K562 (cell line): ENCODE measurements around the gene POGLUT2. TPM values are rescaled to one million over a fixed set of nuclear protein-coding genes. Genes with fewer than 3 reads are reported as not detected.

Source experiments
- ATAC-seq: fragments of 200-7000 bp; cut with Tn5 transposase; 3 replicates; pipeline ENCODE4 v1.9.1; 2020; ENCODE audit warnings: moderate library complexity
- BruUV-seq: library from RNA; stranded (reverse); fragments of 400-500 nt; replicated peaks from 2 replicates; lab custom pipeline; 2021; lab: Mats Ljungman, UMichigan
- CTCF ChIA-PET: fragments of 300-600 bp; formaldehyde crosslinking; extraction: SDS; loops from one replicate; lab custom pipeline; 2021; ENCODE audit warnings: low intra/inter-chr PET ratio; lab: Yijun Ruan, JAX
- POLR2A ChIA-PET: fragments of 300-600, 350-650 bp; sonication (Branson Sonifier 250); formaldehyde crosslinking; extraction: SDS; loops from one replicate; lab custom pipeline; 2021; ENCODE audit warnings: antibody characterized with exemption, inconsistent platforms; lab: Yijun Ruan, JAX
- DNase-seq, 4 experiments: peaks; one replicate each; pipeline versions ENCODE4 v3.0.0 to v3.0.0-alpha.2; 2011 to 2018; ENCODE audit warnings: low spot score in 3 of 4, mixed read lengths in 3 of 4; ENCODE audit errors: extremely low read depth in 1 of 4
- FAIRE-seq: peaks from 2 replicates; lab custom pipeline; 2011; peaks lifted over from hg19 to GRCh38; lab: Jason Lieb, UNC
- H2AFZ ChIP-seq: 2 replicates; pipeline ENCODE4 v1.6.0; 2011; ENCODE audit warnings: low read depth, low read length, control low read depth, inconsistent platforms
- H3K27ac ChIP-seq: fragments of 200-600 bp; 3 replicates; pipeline ENCODE4 v1.8.0; 2011; ENCODE audit warnings: low read depth, mild to moderate bottlenecking, control low read depth, inconsistent platforms, low read length, moderate library complexity, mixed read lengths; ENCODE audit errors: extremely low read depth
- H3K27me3 ChIP-seq, 2 experiments: fragments of 300-600 bp in 1 of 2; 2 replicates in 1 of 2; 3 replicates in 1 of 2; pipeline versions ENCODE4 v1.6.0 to v1.8.0; 2011; ENCODE audit warnings: inconsistent platforms in 2 of 2, low read length in 2 of 2, mild to moderate bottlenecking in 1 of 2, mixed read lengths in 1 of 2, moderate library complexity in 1 of 2; ENCODE audit not compliant: control insufficient read depth in 2 of 2, insufficient read depth in 2 of 2
- H3K36me3 ChIP-seq: fragments of 300-600 bp; 3 replicates; pipeline ENCODE4 v1.8.0; 2011; ENCODE audit warnings: mild to moderate bottlenecking, low read length, inconsistent platforms; ENCODE audit not compliant: control insufficient read depth, insufficient read depth
- H3K4me1 ChIP-seq, 2 experiments: fragments of 200-600 bp in 1 of 2; replicated peaks in 1 of 2; 2 replicates in 1 of 2; 3 replicates in 1 of 2; pipeline versions ENCODE4 v1.5.1 to v1.8.0; 2011; ENCODE audit warnings: inconsistent platforms in 2 of 2, low read length in 2 of 2, mild to moderate bottlenecking in 1 of 2, mixed read lengths in 1 of 2, moderate library complexity in 1 of 2; ENCODE audit not compliant: control insufficient read depth in 2 of 2, insufficient read depth in 2 of 2
- H3K4me2 ChIP-seq: 2 replicates; pipeline ENCODE4 v1.6.1; 2011; ENCODE audit warnings: low read length, control low read depth, inconsistent platforms, mixed read lengths; ENCODE audit not compliant: insufficient read depth
- H3K4me3 ChIP-seq: fragments of 200-600 bp; sonication (generic), shearing (Covaris generic); 2 replicates; pipeline ENCODE4 v1.5.1; 2016; ENCODE audit warnings: control low read depth, inconsistent platforms
- H3K79me2 ChIP-seq: fragments of 200-600 bp; 3 replicates; pipeline ENCODE4 v1.8.0; 2011; ENCODE audit warnings: low read length, inconsistent platforms; ENCODE audit not compliant: control insufficient read depth, insufficient read depth
- H3K9ac ChIP-seq, 2 experiments: 2 replicates each; pipeline versions ENCODE4 v1.6.0 to v1.6.1; 2011; ENCODE audit warnings: low read depth in 2 of 2, low read length in 2 of 2, control low read depth in 1 of 2, inconsistent platforms in 1 of 2, mild to moderate bottlenecking in 1 of 2, mixed read lengths in 1 of 2; ENCODE audit not compliant: insufficient read depth in 1 of 2
- H3K9me1 ChIP-seq: one replicate; pipeline ENCODE4 v1.6.0; 2011; ENCODE audit warnings: inconsistent platforms, mild to moderate bottlenecking, low read length, moderate library complexity; ENCODE audit not compliant: control insufficient read depth, insufficient read depth
- H3K9me3 ChIP-seq: replicated peaks from 2 replicates; pipeline ENCODE4 v1.5.1; 2011; ENCODE audit warnings: low read depth, low read length, inconsistent platforms; ENCODE audit not compliant: control insufficient read depth, insufficient read depth
- H4K20me1 ChIP-seq: replicated peaks from 2 replicates; pipeline ENCODE4 v1.6.1; 2011; ENCODE audit warnings: low read length, inconsistent platforms, mixed read lengths; ENCODE audit not compliant: control insufficient read depth, insufficient read depth
- ELF4 ChIP-seq: fragments of 450-650 bp; formaldehyde crosslinking; IDR thresholded peaks from 2 replicates; pipeline ENCODE4 v1.4.0; 2022; ENCODE audit warnings: missing genetic modification characterization
- MEIS2 ChIP-seq: fragments of 450-650 bp; IDR thresholded peaks from 2 replicates; pipeline ENCODE4 v1.6.1; 2014; ENCODE audit warnings: mild to moderate bottlenecking; ENCODE audit not compliant: partially characterized antibody
- SLC30A9 ChIP-seq: fragments of 250-450 bp; sonication (Bioruptor Pico); IDR thresholded peaks from 2 replicates; pipeline ENCODE4 v1.8.0; 2022; ENCODE audit warnings: mild to moderate bottlenecking, moderate library complexity
- whole genome bisulfite sequencing: fragments of 100-300 bp; shearing (Covaris generic); methylation state at CpG from one replicate; pipeline ENCODE4 v1.1.6; 2016; ENCODE audit warnings: low coverage, mixed read lengths; ENCODE audit not compliant: insufficient coverage; ENCODE audit errors: missing lambda C conversion rate; 5-methylcytosine and 5-hydroxymethylcytosine counted together
- in situ Hi-C: fragments of 300-500 bp; cut with MboI; formaldehyde crosslinking; loops from 4 replicates; pipeline ENCODE4 v1.15.0; 2018; ENCODE audit warnings: inconsistent platforms, mixed read lengths
- intact Hi-C: fragments of 100-400 bp; cut with micrococcal nuclease; formaldehyde crosslinking; loops from 2 replicates; pipeline ENCODE4 v1.14.2; 2022
- polyA plus RNA-seq, 8 experiments: library from polyadenylated mRNA; depleted of rRNA in 4 of 8; stranded (reverse) in 5 of 8; unstranded in 3 of 8; fragments of >200 nt; fragmentation: Nextera tagmentation in 2 of 8; fragmentation: Illumina TruSeq in 1 of 8; extraction: Ambion mirVana in 2 of 8; extraction: Trizol in 1 of 8; gene quantifications; 2 replicates each; pipeline versions ENCODE4 v1.2.1 to v1.2.3, GENCODE V29; 2011 to 2014; ENCODE audit warnings: inconsistent platforms in 1 of 8, missing spikeins in 1 of 8
- total RNA-seq, 7 experiments: library from RNA; depleted of rRNA in 6 of 7; stranded (reverse); fragments of >200 nt in 6 of 7; fragmentation: Illumina TruSeq in 2 of 7; extraction: Trizol in 2 of 7; gene quantifications; 2 replicates each; pipeline versions ENCODE4 v1.2.1 to v1.2.3, GENCODE V29; 2011 to 2021; ENCODE audit warnings: low replicate concordance in 1 of 7
- TF ChIP-seq, protein P1 (sequence below): fragments of 200-400 bp; formaldehyde crosslinking; IDR thresholded peaks from 2 replicates; pipeline ENCODE4 v1.6.1; 2017; ENCODE audit warnings: mild to moderate bottlenecking, low read depth, low read length, moderate library complexity
- TF ChIP-seq, protein P2 (sequence below): fragments of 250-450 bp; sonication (Bioruptor Pico); IDR thresholded peaks from 2 replicates; pipeline ENCODE4 v1.5.0; 2021; ENCODE audit warnings: mild to moderate bottlenecking, borderline replicate concordance

POGLUT2 gene
- total and polyA plus RNA-seq, 9 of the 15 experiments (the other 6 are each of a cell fraction or from before 2014, with no cell fraction given), result 3.8 to 11.8 (median 10.8) TPM

DNA sequence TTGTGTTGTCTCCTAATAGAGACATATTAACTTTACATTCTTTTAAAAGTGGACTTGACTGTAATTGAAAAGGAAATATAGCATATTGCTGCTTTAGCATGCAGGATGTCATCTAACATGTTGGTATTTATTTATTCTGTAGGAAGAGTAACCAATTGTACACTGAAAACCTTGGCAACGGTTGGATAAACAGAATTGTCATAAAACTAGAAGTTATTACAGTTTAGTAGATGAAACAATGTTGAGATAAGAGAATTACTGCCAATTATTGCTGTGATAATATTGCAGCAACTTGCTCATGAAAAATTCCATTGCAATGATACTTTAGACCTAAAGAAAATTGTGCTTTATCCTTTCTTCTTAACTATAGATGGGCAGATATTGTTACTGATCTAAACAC is 39.5 kb upstream of the POGLUT2 start:
- TF ChIP-seq MEIS2 (no peak), ELF4 (no peak), SLC30A9 (CRISPR knock-in tag) (no peak)
- TF ChIP-seq, protein P1, sequence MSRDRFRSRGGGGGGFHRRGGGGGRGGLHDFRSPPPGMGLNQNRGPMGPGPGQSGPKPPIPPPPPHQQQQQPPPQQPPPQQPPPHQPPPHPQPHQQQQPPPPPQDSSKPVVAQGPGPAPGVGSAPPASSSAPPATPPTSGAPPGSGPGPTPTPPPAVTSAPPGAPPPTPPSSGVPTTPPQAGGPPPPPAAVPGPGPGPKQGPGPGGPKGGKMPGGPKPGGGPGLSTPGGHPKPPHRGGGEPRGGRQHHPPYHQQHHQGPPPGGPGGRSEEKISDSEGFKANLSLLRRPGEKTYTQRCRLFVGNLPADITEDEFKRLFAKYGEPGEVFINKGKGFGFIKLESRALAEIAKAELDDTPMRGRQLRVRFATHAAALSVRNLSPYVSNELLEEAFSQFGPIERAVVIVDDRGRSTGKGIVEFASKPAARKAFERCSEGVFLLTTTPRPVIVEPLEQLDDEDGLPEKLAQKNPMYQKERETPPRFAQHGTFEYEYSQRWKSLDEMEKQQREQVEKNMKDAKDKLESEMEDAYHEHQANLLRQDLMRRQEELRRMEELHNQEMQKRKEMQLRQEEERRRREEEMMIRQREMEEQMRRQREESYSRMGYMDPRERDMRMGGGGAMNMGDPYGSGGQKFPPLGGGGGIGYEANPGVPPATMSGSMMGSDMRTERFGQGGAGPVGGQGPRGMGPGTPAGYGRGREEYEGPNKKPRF, result no peak
- TF ChIP-seq, protein P2, sequence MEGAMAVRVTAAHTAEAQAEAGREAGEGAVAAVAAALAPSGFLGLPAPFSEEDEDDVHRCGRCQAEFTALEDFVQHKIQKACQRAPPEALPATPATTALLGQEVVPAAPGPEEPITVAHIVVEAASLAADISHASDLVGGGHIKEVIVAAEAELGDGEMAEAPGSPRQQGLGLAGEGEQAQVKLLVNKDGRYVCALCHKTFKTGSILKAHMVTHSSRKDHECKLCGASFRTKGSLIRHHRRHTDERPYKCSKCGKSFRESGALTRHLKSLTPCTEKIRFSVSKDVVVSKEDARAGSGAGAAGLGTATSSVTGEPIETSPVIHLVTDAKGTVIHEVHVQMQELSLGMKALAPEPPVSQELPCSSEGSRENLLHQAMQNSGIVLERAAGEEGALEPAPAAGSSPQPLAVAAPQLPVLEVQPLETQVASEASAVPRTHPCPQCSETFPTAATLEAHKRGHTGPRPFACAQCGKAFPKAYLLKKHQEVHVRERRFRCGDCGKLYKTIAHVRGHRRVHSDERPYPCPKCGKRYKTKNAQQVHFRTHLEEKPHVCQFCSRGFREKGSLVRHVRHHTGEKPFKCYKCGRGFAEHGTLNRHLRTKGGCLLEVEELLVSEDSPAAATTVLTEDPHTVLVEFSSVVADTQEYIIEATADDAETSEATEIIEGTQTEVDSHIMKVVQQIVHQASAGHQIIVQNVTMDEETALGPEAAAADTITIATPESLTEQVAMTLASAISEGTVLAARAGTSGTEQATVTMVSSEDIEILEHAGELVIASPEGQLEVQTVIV (CRISPR knock-in tag), result no peak

More for the DNA sequence above, 39.5 kb upstream of the POGLUT2 start:
- Histone ChIP-seq H4K20me1 (no peaks in the 10 kb centered on the region), H3K27me3 (no peaks in the 10 kb centered on the region), H3K9ac (no peak overlapping the region), H3K9me1 (no peaks in the 10 kb centered on the region), H2AFZ (no peak overlapping the region), H3K36me3 (peaks cover 33% of the 10 kb centered on the region; the same call in 1 of the 3 replicates), H3K4me3 (no peak overlapping the region), H3K27ac (no peak overlapping the region), H3K9me3 (no peaks in the 10 kb centered on the region), H3K79me2 (no peaks in the 10 kb centered on the region), H3K4me1 (no peaks in the 10 kb centered on the region), H3K4me2 (no peak overlapping the region)
- BruUV-seq, result no TSS peak
- intact Hi-C loops, result no loop called here
- CTCF ChIA-PET, result no interaction called here
- POLR2A ChIA-PET, result no interaction called here
- no peak for FAIRE-seq
- WGBS, result 85% methylated on average over 1 of the region's 1 CpG
- no peak for ATAC-seq
- in situ Hi-C loops, result no loop called here
- DNase-seq, result no peak
